Small intestine (tissue), 4 donors: Measurements from ENCODE around the gene MRTO4. TPM values are rescaled to one million over a fixed set of nuclear protein-coding genes. Genes with fewer than 3 reads are reported as not detected.

Source experiments
- polyA plus RNA-seq, 4 donors: library from polyadenylated mRNA; stranded (reverse) in 3 of 4; unstranded in 1 of 4; fragments of 200-250 nt in 3 of 4; fragments of 120-200 nt in 1 of 4; gene quantifications; one replicate each; pipeline versions ENCODE4 v1.2.1 to v1.2.3, GENCODE V29; 2013
- donor health status: healthy with polysubstance abuse.
- donor health status: Bipolar disorder and iron deficiency.
- donor health status: healthy.

MRTO4 gene
- polyA plus RNA-seq, 4 donors = 7.6 to 40.3 (median 17.5) TPM

Other genes starting within 250 kb of the MRTO4 start
- 100 to 1,000 TPM in 3 of 4 donors, 10 to 100 TPM in 1; 85.9 to 275 (median 143) TPM for gene UBR4, start 41.5 kb upstream of the MRTO4 start, polyA plus RNA-seq
- gene EMC1, start 281 bp upstream of the MRTO4 start, polyA plus RNA-seq = 10 to 100 TPM in 2 of 4 donors, 1 to 10 TPM in 2; 4.2 to 33.4 (median 12.5) TPM
- 1,000 to 10,000 TPM in 2 of 4 donors, 100 to 1,000 TPM in 1, 1 to 10 TPM in 1; 3.4 to 1,138 (median 636) TPM for gene AKR7A3, start 37.0 kb downstream of the MRTO4 start, polyA plus RNA-seq
- 100 to 1,000 TPM in 2 of 4 donors, 10 to 100 TPM in 2; 73.2 to 153 (median 119) TPM for gene AKR7A2, start 60.3 kb downstream of the MRTO4 start, polyA plus RNA-seq
- gene SLC66A1, start 60.5 kb downstream of the MRTO4 start, polyA plus RNA-seq = 10 to 100 TPM; 14.6 to 46.7 (median 30.0) TPM
- gene CAPZB, start 233.7 kb downstream of the MRTO4 start, polyA plus RNA-seq = 100 to 1,000 TPM; 245 to 292 (median 276) TPM